ENCODE results near the gene HOXB1. TPM values are rescaled to one million over a fixed set of nuclear protein-coding genes. Genes with fewer than 3 reads are reported as not detected.

The HOXB1 gene
- total RNA-seq, 1 experiment from 2014 or later: not detected

DNA sequence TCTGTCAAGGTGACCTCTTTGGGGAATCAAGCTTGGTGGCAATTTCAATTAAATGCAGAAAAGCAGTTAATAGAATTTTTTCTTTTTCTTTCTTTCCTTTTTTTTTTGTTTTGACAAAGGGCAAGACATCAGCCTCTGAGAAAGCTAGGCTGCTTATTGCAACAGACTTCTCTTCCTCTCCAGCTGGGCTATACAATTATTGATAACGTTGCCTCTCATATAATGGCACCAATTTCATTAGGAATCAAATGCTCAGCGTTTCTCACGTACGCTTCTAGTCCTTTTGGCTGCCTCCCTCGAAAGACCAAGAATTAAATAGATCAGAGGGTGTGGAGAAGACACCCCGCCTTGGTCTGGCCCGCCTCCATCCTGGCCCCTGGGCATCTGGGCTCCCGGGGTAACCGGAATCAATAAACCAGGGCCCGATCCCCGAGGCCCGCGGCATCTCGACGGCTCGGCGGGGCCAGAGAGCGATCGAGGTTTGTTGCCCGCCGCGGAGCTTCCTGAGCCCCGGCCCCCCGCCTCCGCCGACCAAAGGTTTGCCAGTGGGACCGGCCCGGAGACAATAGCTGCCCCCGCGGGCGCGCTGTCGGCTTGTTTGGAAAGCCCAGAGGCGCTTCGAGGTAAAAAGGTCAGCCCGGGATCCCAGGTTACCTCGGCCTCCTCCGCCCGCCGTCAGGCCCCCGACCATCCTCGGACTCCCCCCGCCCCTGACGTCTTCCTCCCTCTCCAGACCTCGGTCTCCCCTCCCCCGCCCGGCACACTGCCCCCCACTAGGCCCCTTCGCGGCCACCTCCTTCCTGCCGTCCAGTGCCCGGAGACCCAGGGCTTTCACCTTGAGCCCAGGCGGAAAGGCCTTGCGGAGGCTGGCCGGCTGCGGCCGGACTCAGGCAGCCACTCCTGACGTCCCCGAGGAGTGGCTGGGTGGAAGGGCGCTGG is 3.9 kb downstream of the HOXB1 start:
- H3K4me1 Mint-ChIP-seq (ENCODE audit: low read depth, unreplicated experiment): peaks cover 10% of the 10 kb centered on the region
- BruUV-seq (replicated peaks): no TSS peak

DNA sequence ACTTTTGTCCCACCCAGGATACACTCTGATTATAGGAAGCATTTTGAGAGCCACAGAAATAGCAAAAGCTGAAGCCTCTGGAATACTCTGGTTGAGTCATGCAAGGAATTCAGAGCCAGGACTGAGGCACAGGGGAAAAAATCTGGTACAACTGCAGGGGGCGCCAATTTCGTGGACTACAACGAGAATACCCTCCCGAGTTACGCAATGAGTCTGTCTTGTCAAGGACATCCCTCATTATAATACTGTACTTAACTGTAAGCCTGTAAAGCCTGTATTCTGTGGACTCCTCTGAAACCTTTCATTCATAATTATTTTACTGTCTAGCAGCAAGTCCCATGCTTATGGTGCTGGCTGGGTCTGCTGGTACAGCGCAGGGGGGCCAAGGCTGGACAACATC is 7.8 kb downstream of the HOXB1 start:
- peaks cover 26% of the 10 kb centered on the region for H3K4me1 ChIP-seq
- CTCF ChIA-PET: interaction anchor here (1.1 to 1.2 kb wide), 3 partner anchors 23 to 37 kb away, joined by 3 to 4 read pairs (median 3); no protein-coding TSS in a partner anchor
- POLR2A ChIA-PET: no interaction called here
- no peak overlapping the region for H3K4me3 ChIP-seq (ENCODE audit: low read depth, low read length)
- DNase-seq: no peak
- no peaks in the 10 kb centered on the region for H3K36me3 ChIP-seq (ENCODE audit: control insufficient read depth, insufficient read depth, low read length)
- Mint-ChIP-seq H3K27ac (ENCODE audit: unreplicated experiment) (no peak overlapping the region), H3K9me3 (ENCODE audit: unreplicated experiment) (no peaks in the 10 kb centered on the region), H3K4me1 (ENCODE audit: low read depth, unreplicated experiment) (peaks cover 19% of the 10 kb centered on the region), H3K36me3 (ENCODE audit: insufficient read depth, unreplicated experiment) (no peaks in the 10 kb centered on the region), H3K4me3 (ENCODE audit: unreplicated experiment) (no peak overlapping the region), H3K27me3 (ENCODE audit: insufficient read depth, unreplicated experiment) (no peaks in the 10 kb centered on the region)
- no peaks in the 10 kb centered on the region for H3K9me3 ChIP-seq
- H3K27me3 ChIP-seq (replicated peaks; ENCODE audit: control insufficient read depth, insufficient read depth, low read length): no peaks in the 10 kb centered on the region
- intact Hi-C loops (cut with micrococcal nuclease; ENCODE audit: unreplicated experiment): loop anchor here (2.0 kb wide), 1 partner anchor 20 kb away; no protein-coding TSS in a partner anchor
- no TSS peak for BruUV-seq (replicated peaks)
- TF ChIP-seq, protein P1, sequence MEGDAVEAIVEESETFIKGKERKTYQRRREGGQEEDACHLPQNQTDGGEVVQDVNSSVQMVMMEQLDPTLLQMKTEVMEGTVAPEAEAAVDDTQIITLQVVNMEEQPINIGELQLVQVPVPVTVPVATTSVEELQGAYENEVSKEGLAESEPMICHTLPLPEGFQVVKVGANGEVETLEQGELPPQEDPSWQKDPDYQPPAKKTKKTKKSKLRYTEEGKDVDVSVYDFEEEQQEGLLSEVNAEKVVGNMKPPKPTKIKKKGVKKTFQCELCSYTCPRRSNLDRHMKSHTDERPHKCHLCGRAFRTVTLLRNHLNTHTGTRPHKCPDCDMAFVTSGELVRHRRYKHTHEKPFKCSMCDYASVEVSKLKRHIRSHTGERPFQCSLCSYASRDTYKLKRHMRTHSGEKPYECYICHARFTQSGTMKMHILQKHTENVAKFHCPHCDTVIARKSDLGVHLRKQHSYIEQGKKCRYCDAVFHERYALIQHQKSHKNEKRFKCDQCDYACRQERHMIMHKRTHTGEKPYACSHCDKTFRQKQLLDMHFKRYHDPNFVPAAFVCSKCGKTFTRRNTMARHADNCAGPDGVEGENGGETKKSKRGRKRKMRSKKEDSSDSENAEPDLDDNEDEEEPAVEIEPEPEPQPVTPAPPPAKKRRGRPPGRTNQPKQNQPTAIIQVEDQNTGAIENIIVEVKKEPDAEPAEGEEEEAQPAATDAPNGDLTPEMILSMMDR (IDR thresholded peaks at IDR 0.05; ENCODE audit: insufficient read depth in 1 of 2, low read depth in 1 of 2, low read length in 1 of 2, severe bottlenecking in 1 of 2, unreplicated experiment in 1 of 2): peak; percentile 27 to 31

More for the DNA sequence above, 3.9 kb downstream of the HOXB1 start:
- no peaks in the 10 kb centered on the region for H3K9me3 Mint-ChIP-seq (ENCODE audit: unreplicated experiment)
- TF ChIP-seq, protein P1 (IDR thresholded peaks at IDR 0.05; ENCODE audit: insufficient read depth in 1 of 2, low read depth in 1 of 2, low read length in 1 of 2, severe bottlenecking in 1 of 2, unreplicated experiment in 1 of 2): no peak
- intact Hi-C loops (cut with micrococcal nuclease; ENCODE audit: unreplicated experiment): no loop called here
- no peak overlapping the region for H3K27ac Mint-ChIP-seq (ENCODE audit: unreplicated experiment)
- no peak for DNase-seq
- POLR2A ChIA-PET: no interaction called here
- H3K4me3 Mint-ChIP-seq (ENCODE audit: unreplicated experiment): no peak overlapping the region
- H3K9me3 ChIP-seq: no peaks in the 10 kb centered on the region
- H3K36me3 ChIP-seq (ENCODE audit: control insufficient read depth, insufficient read depth, low read length): no peaks in the 10 kb centered on the region
- peaks cover 25% of the 10 kb centered on the region for H3K4me1 ChIP-seq
- H3K36me3 Mint-ChIP-seq (ENCODE audit: insufficient read depth, unreplicated experiment): no peaks in the 10 kb centered on the region
- H3K4me3 ChIP-seq (ENCODE audit: low read depth, low read length): no peak overlapping the region
- CTCF ChIA-PET: no interaction called here
- H3K27me3 Mint-ChIP-seq (ENCODE audit: insufficient read depth, unreplicated experiment): no peaks in the 10 kb centered on the region
- no peaks in the 10 kb centered on the region for H3K27me3 ChIP-seq (replicated peaks; ENCODE audit: control insufficient read depth, insufficient read depth, low read length)

DNA sequence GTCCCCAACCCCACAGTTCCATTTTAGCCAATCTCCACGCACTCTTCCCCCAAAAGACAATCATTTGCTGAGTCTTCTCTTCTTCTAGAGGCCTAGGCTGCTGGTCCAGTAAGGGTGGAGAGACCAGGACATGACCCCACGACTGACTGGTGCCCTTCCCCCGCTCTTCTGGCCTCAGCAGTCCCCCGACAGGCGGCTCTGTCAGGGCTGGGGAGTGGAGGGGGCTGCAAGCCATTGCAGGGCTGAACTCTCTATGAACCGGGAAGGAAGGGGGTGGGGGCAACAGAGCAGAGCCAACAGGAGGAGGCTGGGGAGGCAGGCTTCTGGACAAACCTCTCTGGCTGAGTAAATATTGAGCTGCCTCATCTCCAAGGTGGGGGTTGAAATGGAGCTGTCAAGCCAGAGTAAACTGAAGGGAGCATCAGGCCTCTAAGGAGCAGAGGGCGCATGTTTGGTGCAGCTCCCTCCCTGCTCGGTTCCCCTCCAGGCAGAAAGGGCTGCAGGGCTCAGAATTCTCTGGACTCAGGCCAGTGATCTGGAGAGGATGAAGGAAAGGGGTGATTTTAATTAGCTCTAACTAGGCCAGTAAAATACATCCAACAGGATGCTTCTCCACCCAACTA is 8.7 kb downstream of the HOXB1 start:
- Mint-ChIP-seq H3K4me1 (ENCODE audit: low read depth, unreplicated experiment) (peaks cover 26% of the 10 kb centered on the region), H3K4me3 (ENCODE audit: unreplicated experiment) (peak overlapping the region; percentile 8), H3K27me3 (ENCODE audit: insufficient read depth, unreplicated experiment) (peaks cover 4% of the 10 kb centered on the region), H3K27ac (ENCODE audit: unreplicated experiment) (no peak overlapping the region), H3K9me3 (ENCODE audit: unreplicated experiment) (no peaks in the 10 kb centered on the region), H3K36me3 (ENCODE audit: insufficient read depth, unreplicated experiment) (no peaks in the 10 kb centered on the region)
- POLR2A ChIA-PET: no interaction called here
- BruUV-seq (replicated peaks): no TSS peak
- Histone ChIP-seq H3K9me3 (no peaks in the 10 kb centered on the region), H3K27me3 (replicated peaks; ENCODE audit: control insufficient read depth, insufficient read depth, low read length) (no peaks in the 10 kb centered on the region), H3K4me1 (peaks cover 35% of the 10 kb centered on the region), H3K36me3 (ENCODE audit: control insufficient read depth, insufficient read depth, low read length) (no peaks in the 10 kb centered on the region), H3K4me3 (ENCODE audit: low read depth, low read length) (no peak overlapping the region)
- peak; percentile 76 to 91 for DNase-seq
- TF ChIP-seq, protein P1 (IDR thresholded peaks at IDR 0.05; ENCODE audit: insufficient read depth in 1 of 2, low read depth in 1 of 2, low read length in 1 of 2, severe bottlenecking in 1 of 2, unreplicated experiment in 1 of 2): no peak
- CTCF ChIA-PET: interaction anchor here (0.7 to 1.4 kb wide), 9 partner anchors 9 to 497 kb away, joined by 3 to 7 read pairs (median 3); no protein-coding TSS in a partner anchor
- intact Hi-C loops (cut with micrococcal nuclease; ENCODE audit: unreplicated experiment): loop anchor here (2.0 kb wide), 1 partner anchor 21 kb away; no protein-coding TSS in a partner anchor

All from Caco-2 (cell line).